HG03103 (cell line): ENCODE data around the gene UFSP1.

ENCODE experiments used
- ATAC-seq: cut with Tn5 transposase; IDR thresholded peaks from one replicate; pipeline ENCODE4 v1.9.1; 2021; ENCODE audit warnings: low read depth; ENCODE audit not compliant: unreplicated experiment

The UFSP1 gene

DNA sequence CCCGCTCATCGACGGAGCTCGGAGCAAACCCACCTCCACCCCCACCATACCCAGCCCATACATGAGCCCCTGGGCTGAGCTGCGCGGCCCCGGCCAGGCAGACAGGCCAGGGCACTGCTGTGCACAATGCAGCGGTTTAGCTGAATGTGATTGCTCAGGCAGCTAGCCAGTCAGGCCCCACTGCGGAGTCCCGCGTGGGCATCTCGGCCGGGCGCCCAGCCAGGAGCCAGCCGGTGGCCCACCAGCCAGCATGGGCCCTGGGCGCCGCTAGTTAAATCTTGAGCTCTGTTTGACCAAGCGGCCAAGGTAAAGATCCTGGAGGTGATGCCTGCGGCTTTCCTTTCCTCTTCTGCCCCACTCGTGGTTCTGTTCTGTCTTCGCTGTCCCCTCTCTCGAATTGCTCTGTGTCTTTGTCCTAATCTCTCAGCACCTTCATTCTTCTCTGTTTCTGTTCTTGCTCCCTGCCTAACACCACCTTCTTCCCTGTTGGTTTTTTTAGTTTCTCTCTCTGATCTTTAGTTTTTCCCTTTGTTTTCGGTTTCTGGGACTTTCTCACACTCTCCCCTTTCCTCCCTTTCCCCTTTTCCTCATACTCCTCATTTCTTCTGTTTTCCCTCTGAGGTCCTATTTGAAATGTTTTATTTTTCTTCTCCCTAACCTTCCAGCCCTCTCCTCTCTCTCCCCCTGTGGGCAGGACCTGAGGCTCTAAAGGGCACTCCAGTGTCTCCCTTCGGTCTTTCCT lies 6.6 kb downstream of the UFSP1 start:
- ATAC-seq = no peak

DNA sequence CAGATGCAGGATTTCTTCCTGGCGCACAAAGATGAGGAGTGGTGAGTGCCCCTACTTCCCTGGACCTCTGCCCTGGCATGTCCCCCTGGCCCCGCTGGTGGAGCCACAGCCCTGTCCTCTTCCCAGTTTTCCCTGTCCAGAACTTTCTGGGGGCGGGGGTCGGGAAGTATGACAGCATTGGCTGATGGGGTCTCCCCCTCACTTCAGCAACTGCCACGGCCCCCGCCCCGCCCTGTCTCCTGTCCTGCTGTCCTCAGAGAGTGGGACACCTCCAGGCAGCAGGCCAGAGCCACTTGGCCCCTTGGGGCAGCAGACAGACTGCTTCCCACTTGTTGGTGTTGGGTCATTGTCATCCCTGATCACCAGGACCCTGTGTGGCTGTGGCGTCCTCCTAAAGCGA lies 7.3 kb downstream of the UFSP1 start:
- ATAC-seq = no peak

DNA sequence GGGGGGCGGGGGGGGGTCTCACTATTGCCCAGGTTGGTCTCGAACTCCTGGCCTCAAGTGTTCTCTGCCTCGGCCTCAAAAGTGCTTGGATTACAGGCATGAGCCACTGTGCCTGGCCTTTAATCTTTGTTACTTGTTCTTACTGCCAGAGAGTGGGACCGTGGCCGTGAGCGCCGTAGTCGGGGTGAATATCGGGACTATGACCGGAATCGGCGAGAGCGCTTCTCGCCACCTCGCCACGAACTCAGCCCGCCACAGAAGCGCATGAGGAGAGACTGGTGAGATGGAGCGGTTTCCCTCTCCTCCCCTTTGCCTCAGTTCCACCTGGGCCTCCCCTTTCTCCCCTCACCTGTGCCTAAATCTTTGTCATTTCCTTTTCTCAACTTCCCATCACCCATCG lies 8.4 kb downstream of the UFSP1 start:
- ATAC-seq = no peak

DNA sequence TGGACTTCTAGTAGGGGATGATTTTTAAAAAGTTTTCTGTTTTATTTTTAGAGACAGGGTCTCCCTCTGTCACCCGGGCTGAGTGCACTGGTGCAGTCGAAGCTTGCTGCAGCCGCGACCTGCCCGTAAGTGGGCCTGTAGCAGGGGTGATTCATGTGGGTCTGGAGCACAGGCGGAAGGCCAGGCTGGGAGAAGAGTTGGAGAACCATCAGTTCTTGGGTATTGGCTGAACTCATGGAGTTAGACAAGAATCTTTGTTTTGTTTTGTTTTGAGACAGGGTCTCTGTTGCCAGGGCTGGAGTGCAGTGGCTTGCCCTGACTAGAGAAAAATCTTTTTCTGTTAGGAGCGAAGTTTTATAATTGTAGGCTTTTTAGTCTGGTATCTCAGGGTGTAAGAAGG lies 8.9 kb downstream of the UFSP1 start:
- no peak for ATAC-seq

DNA sequence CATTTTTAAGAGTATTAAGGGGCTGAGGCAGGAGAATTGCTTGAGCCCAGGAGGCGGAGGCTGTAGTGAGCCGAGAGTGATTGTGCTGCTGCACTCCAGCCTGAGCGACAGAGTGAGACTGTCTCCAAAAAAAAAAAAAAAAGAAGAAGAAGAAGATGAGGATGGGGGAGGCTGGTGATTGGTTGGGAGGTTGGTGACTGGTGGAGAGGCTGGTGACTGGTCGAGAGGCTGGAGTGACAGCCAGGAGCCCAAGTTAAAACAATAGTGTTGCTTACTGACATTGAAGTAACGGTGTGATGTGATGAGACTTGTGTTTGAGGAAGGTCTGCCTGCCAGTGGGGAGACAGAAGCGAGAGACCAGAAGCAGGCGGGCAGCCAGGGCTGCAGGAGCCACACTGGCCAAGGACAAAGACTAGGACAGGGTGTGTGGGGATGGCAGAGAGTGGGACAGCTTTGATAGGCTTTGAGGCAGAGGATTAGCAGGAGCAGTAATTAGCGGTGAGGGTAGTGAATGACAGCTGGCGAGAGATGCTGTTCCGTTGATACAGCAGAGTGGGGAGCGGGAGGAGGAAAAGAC lies 9.7 kb downstream of the UFSP1 start:
- ATAC-seq = no peak

DNA sequence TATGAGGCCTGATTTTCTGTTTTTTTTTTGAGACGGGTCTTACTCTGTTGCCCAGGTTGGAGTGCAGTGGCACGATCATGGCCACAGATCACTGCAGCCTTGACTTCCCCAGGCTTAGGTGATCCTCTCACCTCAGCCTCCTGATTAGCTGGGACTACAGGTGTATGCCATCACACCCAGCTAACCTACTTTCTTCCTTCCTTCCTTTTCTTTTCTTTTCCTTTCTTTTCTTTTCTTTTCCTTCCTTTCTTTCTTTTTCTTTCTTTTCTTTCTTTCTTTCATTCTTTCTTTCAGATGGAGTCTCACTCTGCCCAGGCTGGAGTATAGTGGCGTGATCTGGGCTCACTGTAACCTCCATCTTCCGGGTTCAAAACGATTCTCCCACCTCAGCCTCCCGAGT lies 10.8 kb downstream of the UFSP1 start:
- ATAC-seq = no peak

DNA sequence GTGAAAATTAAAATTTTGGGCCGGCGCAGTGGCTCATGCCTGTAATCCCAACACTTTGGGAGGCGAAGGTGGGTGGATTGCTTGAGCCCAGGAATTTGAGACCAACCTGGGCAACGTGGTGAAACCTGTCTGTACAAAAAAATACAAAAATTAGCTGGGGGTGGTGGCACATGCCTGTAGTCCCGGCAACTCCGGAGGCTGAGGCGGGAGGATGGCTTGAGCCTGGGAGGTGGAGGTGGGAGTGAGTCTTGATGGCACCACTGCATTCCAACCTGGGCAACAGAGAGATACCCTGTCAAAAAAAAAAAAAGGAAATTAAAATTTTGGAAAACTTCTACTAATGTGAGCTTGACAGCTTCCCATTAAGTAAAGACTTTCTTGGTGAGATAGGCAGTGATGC lies 11.5 kb downstream of the UFSP1 start:
- no peak for ATAC-seq

DNA sequence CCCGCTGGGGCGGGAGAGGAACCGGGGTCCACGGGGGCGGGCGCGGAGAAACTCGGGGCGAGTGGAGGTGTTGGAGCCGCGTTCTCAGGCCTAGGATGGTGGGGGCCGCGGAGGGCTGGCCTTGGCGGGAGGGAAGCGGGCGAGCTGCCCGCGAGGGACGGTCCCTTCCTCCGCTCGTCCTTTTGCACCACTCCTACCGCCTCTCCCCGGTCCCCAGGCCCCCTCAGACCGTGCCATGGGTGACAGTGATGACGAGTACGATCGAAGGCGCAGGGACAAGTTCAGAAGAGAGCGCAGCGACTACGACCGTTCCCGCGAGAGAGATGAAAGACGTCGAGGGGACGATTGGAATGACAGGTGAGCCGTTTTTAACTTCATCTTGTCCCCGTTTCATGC lies 14.2 kb downstream of the UFSP1 start:
- ATAC-seq = peak; percentile 13

DNA sequence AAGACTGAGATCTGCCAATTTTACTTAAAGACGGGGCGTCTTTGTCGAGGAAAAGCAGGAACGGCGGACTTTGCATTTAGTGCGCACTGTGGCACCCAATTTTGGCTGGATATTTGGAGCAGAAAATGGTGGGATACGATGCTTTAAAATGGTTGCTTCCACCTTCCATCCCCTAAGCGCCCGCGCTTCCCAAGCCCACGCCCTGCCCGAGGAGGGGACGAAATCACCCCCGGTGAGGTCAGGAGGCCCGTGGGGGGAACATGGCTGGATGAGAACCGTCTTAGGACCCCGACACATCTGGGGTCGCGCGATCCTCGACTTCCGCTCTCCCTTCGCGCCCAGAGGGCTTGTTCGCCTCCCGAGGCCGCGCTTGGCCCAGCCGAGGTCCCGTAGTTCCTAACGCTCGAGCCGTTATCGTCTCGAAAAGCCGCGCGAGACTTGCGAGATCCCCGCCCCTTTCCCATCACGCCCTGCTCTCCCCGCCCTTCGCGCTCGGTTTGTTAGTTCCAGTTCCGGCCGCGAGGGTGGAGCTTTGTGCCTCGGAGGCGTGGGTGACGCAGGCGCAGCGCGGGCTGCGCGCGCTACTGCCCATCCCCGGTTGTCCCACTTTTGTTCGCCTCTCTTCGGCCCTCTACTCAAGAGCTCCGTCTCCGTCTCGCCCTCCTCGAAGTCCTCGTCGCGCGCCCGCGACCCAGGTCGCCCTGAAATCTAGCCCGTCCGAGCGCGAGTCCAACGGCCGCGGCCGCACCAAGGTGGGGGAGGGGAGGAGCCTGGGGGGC lies 14.7 kb downstream of the UFSP1 start, which contains the start of gene SRRT:
SRRT (plus strand) TSS at position 527 of the 779 bp plus-strand sequence. CDS start 488 bp downstream, outside the sequence.
- ATAC-seq = peak; percentile 86

DNA sequence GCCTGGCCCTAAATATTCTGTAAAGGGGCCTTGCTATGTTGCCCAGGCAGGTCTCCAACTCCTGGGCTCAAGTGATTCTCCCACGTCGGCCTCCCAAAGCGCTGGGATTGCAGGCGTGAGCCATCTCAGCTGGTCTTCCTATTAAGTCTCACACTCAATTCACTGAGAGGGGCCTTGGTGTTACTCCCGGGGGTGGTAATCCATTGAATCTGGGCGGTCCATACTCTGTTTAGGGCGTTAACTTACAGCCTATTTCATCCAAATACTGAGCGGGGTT lies 15.3 kb downstream of the UFSP1 start:
- no peak for ATAC-seq

DNA sequence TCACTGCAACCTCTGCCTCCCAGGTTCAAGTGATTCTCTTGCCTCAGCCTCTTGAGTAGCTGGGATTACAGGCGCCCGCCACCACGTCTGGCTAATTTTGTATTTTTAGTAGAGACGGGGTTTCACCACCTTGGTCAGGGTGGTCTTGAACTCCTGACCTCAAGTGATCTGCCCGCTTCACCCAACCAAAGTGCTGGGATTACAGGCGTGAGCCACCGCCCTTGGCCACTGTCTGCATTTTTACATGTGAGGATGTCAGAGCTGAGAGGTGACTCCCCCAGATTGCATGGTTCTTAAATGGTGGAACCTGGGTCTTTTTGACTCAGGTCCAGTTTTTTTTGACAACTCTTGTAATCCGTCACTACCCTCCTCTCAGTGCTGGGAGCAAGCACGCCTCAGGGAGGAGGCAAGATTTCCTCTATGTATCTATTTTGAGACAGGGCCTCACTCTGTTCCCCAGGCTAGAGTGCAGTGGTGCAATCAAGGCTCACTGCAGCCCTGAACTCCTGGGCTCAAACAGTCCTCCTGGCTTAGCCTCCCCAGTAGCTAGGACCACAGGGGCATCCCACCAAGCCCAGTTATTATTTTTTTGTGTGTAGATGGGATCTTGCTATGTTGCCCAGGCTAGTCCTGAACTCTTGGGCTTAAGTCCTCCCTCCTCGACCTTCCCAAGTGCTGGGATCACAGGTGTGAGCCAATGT lies 15.8 kb downstream of the UFSP1 start:
- no peak for ATAC-seq

DNA sequence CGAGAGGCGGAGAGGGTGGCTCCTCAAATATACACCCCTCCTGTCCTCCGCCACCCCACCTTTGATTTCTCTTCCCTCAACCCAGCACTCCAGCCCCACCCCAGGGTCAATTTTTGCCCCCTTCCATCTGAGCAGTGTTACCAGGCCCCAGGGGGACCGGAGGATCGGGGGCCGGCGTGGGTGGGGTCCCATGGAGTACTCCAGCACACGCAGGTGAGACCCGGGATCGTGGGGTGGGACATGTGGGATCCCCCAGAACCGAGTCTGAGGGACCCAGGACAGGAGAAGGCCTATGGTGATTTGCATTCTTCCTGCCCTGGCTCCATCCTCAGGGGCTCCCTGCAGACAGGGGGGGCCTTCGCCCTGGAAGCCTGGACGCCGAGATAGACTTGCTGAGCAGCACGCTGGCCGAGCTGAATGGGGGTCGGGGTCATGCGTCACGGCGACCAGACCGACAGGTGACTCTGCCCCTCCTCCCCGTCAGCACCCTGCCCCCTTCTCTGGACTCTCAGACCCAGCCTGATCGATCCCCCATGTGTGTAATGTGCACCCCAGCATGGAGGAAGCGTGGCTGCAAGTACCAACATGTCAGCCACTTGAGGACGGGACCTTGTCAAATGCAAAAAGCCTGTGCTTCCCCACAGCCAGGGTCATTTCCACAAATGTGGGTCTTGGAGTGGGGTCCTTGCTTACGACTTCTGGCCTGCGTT lies 21.6 kb downstream of the UFSP1 start:
- ATAC-seq = no peak

DNA sequence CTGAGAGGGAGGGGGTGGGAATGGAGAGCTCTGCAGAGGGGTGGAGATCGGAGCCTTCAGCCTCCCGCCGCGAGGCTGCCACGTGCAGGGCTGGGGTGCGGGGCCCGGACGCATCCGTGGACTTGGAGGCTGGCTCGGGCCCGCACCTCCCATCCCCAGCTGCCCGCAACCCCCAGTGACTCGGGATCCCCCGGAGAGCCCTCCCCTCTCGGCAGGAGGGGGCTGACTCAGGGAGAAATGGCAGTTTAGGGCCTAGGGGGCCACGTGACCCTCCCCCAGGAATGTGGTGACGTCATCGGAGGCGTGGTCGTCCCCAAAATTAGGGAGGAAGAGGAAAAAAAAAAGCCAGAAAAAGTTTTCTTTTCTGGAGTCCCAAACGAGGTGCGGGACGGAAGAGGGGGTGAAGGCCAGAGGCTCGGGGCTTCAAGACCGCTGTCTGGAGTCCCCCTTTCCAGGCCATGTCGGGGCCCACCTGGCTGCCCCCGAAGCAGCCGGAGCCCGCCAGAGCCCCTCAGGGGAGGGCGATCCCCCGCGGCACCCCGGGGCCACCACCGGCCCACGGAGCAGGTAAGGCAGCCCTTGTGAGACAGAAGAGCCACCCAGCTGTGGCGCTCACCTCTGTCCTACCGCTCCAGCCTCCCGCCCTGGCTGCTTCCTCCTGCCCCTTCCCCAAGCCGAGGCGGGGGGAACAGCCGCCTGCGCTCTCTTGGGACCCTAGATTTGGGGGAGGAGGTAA lies 22.3 kb downstream of the UFSP1 start, which contains the start of gene TRIP6:
TRIP6 (plus strand) TSS at position 348 of the 736 bp plus-strand sequence; CDS start at position 459, 111 bp downstream.
- ATAC-seq = peak; percentile 36

DNA sequence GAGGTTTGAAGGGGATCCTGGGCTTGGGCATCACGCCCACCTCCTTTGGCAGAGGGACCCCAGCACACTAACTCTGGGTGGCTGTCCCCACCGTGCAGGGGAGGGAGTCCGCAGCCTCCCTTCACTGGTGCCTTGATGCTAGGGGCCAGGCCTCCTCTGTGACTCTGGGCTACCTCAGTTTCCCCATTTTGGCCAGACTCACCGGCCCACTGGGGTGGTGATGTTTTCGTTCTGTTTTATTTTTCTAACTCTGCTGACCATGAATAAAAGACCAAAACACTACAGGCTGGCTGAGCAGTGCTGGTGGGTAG lies 22.8 kb downstream of the UFSP1 start:
- ATAC-seq = no peak

DNA sequence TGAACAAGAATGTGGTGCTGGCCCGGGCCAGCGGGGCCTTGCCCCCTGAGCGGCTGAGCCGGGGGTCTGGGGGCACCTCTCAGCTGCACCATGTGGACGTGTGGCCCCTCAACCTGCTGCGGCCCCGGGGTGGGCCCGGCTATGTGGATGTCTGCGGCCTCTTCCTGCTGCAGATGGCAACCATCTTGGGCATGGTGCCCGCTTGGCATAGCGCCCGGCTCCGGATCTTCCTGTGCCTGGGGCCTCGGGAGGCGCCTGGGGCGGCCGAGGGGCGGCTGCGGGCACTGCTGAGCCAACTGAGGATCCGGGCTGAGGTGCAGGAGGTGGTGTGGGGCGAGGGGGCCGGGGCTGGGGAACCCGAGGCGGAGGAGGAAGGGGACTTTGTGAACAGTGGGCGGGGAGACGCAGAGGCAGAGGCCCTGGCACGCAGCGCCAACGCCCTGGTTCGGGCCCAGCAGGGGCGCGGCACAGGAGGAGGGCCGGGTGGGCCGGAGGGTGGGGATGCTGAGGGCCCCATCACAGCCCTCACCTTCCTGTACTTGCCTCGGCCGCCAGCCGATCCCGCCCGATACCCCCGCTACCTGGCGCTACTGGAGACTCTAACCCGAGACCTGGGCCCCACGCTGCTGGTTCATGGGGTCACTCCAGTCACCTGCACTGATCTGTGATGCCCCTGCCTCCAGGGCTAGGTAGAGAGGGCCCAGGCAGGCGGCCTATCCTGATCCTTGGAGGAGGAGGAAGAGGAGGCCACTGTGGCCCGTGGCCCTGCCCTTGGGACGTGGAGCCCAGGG lies 23.4 kb downstream of the UFSP1 start:
- no peak for ATAC-seq

DNA sequence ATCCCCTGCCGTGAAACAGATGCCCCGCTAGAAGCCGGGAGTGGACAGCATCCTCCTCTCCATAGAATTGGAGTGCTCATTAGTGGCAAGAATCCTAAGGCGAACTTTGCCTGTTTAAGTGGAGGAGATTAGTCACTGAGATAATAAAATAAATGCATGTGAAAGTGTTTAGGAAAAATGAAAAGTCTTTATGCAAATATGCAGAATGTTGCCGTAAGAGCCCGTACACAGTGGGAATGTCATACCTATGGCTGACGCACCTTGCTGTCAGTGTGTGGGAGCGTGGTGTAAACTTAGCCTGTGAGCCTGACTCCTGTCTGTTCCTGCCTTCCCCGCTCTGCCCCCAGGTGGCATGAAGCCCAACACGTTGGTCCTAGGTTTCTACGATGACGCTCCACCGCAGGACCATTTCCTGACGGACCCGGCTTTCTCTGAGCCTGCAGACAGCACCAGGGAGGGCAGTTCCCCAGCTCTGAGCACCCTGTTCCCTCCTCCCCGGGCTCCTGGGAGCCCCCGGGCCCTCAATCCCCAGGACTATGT lies 24.1 kb downstream of the UFSP1 start:
- ATAC-seq = no peak

DNA sequence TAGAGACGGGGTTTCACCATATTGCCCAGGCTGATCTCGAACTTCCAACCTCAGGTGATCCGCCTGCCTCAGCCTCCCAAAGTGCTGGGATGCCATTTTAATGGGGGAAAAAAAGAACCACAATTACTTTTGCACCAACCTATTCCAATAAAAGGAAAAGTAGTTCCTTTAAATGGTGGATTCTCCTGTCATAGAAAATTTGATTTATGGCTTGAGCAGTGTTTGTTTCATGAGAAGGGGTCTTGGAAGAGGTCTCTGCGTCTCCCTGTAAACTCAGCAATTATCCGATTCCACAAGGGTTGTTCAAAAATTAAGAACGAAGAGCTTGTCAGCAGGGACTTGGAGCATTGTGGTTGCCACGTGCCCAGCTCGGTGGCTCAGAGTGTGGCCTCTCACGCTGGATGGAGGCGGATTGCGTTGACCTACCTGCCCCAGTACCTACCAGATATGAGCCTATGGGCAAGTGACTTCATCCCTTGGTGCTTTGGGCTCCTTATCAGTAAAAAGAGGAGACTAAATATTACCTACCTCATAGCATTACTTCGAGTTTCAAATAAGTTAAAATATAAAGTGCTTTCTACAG lies 25.2 kb downstream of the UFSP1 start:
- no peak for ATAC-seq

DNA sequence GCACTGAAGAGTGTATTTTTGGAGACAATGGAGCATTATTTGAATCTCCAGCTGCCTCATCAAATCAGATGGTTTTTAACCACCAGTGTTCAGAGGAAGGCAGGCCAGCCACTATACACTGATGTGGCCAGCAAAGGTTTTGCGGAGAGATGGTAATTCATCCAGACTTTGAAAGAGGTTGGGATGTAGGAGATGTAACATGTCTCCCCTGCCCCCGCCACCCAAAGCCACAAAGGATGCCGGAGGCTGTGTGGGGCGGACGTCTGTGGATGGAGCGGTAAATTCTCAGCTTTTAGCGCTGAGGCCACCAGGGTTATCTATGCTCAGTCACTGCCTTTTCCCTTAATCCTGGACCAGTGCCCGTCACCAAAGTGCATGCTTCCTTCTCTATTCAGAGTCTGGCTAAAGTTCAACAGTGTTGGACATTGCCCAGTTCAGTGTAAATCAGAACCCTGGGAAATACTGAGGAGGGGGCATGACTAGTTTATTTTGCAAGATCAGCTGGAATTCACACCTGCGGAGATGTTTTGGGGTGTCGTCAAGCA lies 26.0 kb downstream of the UFSP1 start:
- no peak for ATAC-seq
